HG03565 (cell line): ENCODE results near the gene CROCC2.

Source experiments
- ATAC-seq: cut with Tn5 transposase; IDR thresholded peaks from one replicate; pipeline ENCODE4 v1.9.1; 2021; ENCODE audit warnings: mild to moderate bottlenecking, moderate library complexity; ENCODE audit not compliant: unreplicated experiment

Gene CROCC2

DNA sequence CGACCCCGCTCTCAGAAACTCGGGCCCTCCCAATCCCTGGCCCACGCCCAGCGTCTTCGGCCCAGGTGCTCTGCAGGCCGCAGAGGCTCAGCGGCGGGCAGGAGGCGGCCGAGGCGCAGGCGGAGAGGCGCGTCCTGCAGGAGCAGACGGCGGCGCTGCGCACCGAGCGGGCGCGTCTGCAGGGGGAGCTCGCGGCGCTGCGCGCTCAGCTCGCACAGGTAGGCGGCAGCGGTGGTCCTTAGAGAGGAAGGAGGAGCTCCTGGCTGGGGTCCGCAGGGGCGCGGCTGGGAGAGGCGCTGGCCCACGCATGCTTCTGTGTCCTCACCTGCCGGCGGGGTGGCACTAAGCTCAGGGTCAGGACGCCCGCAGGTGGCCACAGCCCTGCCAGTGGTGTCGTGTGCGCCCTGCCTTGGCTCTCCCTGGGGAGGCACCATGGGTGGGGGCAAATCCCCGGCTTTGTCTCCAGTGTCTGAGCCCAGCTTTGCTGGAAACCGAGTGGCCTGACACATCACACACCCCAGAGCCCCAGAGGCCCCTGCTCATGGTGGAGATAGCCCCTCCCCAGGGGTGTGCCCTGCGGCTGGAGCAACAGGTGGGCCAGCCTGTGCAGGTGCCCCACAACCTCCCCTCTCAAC, 77.3 kb downstream of the CROCC2 start:
- no peak for ATAC-seq

DNA sequence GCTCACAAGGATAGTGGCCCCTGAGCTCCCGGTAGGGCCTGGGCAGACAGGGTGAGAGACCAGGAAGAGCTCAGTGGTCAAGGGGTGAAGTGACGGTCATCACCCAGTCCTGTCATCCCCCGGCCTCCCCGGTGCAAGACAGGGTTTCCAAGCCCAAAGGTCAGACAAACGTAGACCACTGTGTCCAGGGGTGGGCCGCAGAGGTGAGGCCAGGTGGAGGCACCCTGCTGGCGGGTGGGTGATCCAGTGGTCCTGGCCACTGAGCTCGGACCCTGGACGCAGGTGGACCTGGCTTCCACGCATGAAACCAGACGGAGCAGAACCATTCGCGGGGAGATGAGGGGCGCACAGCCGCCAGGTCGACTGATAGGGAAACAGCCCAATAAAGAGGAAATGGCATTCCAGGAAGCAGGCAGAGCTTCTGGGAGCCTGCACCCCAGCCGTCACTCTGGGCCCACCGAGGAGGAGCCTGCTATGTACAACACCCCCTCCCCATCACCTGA, 77.9 kb downstream of the CROCC2 start:
- no peak for ATAC-seq

DNA sequence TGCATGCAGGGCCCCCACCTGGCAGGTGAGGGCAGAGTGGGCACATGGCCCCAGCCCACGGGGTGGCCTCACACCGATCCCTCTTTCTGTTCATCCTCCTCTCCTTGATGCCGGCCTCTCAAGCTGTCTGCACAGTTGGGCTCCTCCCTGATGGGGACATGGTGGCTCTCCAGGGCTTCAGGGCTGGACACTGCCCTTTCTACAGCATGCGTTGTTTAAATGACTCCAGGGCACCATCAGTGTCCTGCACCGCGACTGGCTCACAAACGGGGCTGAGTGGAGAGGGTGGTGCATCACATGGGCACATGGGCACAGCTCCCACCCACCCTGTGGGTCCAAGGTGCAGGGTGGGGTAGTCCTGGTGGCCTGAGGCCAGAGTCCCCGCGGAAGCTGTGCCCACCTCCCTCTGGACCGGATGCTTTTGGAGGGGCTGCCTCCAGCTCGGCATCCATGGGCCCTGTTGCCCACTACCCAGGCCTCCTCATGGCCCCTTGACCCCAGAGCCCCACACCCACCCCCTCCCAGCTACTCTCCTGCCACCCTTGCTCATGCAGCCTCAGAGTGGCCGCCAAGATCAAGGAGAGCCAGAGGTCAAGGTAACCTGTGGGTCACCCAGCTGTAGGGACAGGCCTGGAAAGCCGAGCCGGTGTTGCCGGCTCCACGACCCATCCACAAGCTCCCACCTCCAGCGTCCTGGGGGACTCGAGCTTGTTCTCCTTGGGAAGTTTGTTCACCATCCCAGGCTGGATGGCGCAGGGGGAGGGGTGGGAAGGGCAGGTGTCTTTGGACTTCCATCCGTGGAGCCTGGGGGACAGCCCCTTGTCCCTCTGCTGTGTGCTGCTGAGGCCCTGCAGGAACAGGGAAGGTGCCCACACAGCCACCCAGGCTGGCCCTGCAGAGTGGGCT, 80.0 kb downstream of the CROCC2 start:
- ATAC-seq: no peak

DNA sequence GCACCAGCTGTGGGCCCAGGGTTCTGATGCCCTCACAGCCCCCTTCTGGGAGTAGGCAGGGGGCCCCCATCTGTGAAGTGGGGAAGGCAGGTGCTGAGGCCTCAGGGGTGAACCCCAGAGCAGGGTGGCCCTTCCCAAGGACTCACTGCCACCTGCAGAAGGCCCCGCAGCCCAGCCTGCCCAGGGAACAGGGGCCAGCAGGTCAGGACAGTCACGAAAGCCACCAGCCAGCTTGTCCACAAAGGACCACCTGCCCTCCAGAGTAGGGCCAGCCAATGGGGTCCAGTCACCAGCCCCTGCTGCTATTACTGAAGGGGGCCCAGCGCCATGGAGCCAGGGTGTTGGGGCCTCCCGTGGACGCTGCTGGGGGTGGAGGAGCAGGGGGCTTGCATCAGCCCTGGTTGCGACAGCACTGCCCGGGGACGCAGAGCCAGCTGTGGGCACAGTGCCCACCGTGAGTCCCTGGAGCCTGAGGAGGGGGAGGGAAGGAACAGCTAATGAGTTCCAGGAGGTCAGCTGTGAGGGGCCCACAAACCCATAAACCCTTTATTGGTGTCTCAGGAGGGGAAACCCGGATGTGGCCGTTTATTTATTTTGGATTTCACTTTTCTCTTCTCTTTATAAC, 80.8 kb downstream of the CROCC2 start:
- no peak for ATAC-seq

DNA sequence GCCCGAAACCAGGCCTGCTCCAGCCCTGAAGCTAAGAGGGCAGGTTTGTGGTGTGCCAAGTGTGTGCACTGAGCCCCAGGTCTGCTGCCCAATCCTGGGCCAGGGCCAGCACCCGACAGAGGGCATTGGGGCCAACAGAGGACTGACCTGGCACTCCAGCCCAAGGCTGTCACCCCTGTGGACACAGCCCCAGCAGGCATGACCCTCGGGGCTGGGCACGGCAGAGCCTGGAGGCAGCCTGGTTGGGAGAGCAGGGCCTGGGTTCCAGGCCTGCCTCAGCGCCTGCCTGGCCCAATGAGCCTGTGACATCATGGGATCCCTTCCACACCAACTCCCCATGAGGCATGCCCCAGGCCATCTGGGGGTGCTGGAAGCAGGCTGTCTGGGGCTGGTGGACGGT, 81.5 kb downstream of the CROCC2 start:
- ATAC-seq: no peak

DNA sequence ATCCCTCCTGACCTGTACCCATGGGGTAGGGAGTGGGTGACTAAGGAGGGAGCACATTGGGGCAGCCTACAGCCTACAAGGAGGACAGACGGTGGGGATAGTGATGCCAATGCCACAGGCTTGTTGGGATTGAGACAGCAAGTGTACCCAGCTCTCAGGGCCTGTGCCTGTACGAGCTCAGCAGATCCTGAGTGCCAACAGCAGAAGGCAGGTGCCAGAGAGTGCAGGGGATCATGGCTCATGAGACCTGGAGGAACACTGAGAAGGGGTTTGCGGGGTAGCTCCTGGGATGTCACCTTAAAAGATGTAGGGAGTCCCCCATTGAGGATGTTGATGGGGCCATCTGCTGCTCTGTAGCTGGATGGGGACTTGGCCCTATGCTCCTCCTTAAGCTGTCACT, 82.0 kb downstream of the CROCC2 start:
- no peak for ATAC-seq

DNA sequence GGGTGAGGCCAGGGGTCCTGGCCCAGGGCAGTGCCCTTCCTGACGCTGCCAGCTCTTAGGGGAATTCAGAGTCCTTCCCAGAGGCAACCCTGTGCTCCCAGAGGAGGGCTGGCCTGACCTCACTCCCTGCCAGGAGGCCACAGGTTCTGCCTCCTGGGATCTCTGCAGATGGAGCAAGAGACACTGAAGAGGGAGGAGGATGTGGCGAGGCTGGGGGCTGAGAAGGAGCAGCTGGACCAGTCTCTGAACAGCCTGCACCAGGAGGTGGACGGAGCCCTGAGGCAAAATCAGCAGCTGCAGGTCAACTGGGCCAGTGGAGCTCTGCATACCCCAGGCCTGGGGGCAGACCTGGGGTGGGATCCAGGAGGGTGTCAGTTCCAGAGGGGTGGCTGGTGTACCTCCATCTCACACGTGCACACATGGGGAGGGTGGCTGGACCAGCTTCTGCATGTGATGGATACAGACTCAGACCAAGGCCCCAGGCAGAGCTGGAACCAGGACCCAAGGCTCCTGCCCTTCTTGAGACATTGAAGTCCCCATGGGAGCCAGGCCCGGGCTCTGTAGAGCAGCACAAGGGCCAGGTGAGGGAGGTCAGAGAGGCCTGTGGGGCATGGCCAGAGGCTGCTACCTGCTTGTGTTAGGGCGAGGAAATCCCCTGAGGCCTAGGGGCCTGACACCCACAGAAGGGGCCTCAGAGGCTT, 82.6 kb downstream of the CROCC2 start:
- ATAC-seq: no peak

DNA sequence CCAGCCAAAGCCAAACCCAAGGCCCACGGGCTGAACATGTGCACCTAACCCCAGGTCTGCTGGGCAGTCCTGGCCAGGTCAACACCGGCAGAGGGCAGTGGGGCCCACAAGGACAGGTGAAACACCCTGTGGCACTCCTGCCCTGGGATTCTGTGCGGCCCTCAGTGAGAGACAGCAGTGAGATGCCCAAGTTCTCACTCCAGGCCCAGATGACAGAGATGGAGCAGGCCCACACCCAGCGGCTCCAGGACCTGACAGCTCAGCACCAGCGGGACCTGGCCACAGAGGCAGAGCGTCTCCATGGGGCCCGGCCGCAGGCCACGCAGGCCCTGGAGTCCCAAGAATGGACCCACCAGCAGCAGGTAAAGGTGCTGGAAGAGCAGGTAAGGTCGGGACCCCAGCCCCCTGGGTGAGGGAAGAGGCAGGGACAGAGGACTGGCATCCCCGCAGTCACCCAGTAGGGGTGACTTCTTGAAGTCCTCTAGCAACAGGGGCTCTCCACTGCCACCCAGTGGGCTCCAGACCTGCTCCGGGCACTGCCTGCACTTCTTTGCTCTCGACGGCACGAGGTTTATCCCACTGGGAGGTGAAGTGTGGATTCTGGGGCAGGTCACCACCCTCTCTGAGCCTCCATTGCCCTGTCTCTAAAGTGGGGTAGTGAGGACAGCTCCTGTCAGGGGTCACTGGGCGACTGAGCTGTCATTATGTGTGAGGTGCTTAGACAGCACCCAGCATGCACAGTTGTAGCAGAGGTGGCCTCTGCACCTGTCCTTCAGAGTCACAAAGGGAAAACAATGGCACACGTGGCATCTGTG, 83.5 kb downstream of the CROCC2 start:
- no peak for ATAC-seq

DNA sequence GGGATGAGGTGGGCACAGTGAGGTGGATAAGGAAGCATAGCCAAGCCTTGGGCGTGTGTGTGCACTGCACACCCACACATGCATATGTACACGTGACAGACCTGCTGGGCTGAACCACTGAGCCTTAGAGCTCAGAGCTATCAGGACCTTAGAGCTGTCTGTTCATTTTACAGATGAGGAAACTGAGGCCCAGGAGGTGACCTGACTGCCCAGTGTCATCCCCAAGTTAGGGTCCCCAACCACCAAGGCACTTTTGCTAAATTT, 84.1 kb downstream of the CROCC2 start:
- ATAC-seq: no peak

DNA sequence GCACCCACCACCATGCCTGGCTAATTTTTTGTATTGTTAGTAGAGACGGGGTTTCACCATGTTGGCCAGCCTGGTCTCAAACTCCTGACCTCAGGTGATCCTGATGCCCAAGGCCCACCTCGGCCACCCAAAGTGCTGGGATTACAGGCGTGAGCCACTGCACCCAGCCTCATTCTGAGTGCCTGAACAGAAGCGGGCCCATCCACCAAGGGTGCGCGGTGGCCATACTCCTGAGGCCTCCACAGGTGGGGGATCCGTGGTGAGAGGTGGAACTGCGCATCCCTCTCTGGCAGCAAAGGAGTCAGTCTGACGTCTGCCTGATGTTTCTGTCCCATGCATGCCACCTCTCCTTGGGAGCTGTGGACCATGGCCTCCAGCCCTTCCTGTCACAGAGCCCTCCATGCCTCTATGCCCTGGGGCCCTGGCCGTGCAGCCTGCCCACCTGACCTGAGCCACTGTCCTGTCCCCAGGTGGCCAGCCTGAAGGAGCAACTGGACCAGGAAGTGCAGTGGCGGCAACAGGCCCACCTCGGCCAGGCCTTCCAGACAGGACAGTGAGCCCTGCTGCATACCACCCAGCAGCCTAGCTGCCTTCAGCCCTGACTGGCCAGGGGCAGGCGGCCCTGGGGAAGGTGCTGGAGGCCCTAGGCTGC, 84.7 kb downstream of the CROCC2 start:
- no peak for ATAC-seq

DNA sequence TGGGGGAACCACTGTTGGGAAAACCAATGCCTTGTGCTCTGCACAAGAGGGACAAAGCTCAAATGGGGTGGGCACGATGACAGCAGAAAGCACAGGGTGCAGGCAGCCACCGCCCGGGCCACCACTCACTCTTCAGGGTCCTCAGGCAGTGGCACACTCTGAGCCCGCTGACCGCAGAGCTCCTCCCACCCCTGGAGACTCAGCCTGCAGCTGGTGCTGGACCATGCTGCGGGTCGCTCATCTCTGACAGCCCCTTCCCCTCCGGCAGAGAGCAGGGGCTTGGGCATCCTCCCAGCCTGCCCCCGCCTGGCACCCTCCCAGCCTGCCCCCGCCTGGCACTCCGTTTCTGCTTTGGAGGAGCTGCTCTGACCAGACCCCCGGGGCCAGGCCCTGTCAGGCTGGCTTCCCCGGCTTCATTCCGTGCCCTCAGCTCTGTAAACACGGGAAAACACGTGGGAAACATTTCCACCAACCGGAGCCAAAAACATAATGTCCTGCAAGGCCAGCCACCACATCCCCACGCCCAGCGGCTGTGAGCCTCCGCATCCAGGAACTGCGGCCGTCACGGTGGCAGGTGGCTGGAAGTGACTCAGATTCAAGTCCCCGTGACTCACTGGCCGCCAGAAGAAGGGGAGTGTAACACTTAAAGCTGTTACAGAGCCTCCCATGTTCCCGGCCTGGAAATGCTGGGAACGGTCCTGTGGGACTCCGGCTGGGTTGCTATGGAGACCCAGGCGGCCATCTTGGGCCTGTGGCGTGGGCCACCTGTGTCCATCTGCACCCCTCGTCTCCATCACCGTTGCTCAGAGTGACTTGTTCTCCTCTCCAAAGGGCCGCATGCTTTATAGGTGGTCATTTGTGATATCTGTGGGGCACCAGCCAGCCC, 85.5 kb downstream of the CROCC2 start:
- no peak for ATAC-seq

DNA sequence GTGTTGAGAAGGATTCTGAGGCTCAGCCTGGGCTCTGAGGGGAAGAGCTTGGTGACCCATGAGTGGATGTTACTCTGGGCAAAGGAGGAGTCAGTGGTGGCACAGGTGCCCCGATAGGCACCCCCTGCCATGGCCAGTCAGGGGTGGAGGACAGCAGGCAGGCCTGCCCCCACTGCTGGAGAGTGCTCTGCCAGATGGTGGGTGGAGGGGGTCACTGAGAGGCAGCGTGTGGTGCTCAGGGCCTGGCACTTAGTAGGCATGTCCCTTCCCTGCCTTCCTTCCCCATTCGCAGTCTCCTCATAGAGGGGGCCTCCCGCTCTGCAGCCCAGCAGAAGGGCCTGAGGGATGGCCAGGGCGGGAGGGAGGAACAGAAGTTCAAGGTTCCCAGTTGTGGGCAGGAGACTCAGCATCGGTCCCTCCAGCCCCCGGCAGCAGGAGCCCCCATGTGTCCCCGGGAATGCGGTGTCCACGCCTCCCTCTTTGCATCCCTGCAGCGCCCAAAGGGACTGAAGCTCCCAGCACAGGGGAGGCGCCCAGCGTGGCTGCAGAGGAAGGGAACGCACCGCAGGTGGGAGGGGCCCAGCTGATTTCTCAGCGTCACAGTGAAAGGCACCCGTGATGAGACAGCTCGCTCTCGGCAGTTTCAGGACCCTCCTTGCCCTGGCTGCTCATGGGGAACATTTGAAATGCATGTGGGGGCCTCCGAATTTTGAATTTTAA, 86.6 kb downstream of the CROCC2 start:
- ATAC-seq: no peak

DNA sequence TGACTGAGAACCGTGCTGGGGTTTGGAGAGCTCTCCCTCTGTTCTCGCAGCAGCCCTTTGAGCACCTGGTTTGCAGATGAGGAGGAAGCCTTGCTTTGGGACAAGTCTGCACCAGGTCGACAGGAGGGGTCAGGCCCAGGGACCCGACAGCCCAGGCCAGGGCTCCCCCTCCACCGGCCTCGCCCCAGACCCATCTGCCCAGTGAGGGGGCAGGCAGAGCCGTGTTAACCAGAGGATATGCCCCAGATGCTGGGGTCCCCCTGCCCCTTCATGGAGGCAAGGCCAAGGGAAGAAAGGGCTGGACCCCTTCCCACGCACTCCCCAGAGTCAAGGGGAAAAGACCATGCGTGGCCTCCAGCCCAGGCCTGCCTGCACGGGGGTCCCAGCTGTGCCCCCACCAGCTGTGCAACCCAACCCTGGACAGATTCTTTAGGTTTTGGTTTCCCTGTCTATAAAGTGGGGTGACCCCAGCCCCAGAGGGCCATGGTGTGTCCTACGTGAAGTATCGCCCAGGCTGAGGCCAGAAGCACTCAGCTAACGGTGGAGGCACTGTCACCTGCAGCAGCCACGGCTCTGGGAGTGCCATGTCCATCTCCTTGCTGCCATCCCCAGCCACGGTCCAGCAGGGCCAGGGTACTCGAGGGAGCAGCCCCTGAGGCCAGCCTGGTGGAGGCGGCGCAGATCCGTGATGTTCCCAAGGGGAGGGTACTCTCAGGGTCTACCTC, 87.5 kb downstream of the CROCC2 start:
- no peak for ATAC-seq

DNA sequence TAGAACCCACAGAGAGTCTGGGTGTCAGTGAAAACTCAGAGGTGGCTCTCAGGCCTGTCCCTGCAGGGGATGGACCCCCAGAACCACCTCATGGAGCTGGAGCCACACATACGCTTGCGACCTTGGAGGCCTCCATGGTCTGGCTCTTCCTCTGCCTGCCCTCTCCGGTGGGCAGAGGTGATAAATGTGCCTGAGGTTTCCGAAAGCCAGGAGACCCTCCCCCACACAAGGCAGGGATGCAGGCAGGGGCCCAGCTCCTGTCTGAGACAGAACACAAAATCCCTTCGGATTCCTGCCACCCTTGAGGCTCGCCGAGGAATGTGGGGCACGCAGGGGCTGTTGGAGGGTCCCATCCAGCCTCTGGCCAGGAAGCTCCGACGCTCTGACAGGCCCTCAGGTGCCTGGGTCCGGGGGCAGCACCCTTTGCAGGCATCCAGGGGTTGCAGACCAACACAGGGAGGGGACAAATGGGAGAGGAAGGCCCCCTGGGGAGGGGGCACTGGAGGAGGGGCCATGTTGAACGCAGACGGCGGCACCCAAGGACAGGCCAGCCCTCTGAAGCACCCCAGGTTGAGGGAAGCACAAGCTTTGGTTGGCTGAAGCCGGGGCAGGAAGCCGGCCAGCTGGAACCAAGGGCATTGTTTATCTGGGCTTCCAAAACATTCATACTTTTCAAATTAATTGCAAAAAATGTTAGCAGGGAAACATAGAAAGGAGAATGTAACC, 88.2 kb downstream of the CROCC2 start:
- no peak for ATAC-seq

DNA sequence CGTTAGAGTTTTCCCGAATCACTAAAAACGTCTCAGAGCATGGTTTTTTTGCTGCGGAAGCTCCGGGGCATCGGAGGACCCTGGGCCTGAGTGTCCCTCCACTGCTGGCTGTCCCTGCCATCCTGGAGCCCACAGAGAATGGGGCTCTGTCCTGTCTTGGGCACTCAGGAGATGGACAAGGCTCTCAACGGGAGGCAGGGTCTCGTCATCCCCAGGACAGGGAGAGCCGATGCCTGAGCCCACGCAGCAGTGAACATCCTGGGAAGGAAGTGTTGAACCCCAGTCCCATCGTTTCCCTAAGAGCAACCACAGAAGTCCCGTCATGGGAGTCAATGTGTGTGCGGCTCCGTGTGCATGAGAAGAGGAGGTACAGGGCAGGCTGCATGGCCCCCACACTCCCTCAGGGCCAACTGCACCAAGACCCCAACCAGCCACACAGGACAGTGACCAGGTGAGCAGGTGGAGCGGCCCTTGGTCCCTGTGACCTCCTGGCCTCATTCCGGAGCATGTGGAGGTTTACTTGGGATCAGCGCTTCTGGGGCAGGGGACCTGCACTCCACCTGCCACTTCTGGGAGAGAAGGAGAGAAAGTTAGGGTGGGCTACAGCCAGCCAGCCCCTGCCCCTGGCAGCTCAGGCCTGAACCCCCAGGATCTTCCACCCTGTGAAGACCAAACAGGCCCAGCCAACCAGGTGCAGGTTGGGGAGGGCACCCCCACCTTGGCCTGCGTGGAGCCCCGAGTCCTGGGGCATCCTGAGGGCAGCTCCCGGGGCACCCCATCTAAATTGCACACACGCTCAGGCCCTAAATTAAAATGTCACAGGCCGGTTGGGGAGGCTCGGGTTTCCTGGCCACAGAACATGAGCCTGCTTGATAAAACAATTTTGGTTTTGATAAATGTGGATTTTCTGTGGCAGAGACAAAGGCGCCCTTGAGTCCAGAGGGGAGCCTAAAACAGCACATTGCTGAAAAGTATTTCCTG, 89.2 kb downstream of the CROCC2 start:
- ATAC-seq: no peak
